Stomach (tissue), 9 donors: ENCODE results near the gene PRLH. TPM values are rescaled to one million over a fixed set of nuclear protein-coding genes. Genes with fewer than 3 reads are reported as not detected.

Source experiments
- DNase-seq, 2 donors: peaks; one replicate each; pipeline versions ENCODE4 v3.0.0 to v3.0.0-alpha.2; 2013 to 2019
- H3K27ac ChIP-seq, 5 donors: fragments of 200-600 bp in 4 of 5; sonication (generic) in 4 of 5; one replicate each; pipeline ENCODE4 v1.5.1; 2013 to 2019; ENCODE audit warnings: mild to moderate bottlenecking in 1 of 5, moderate library complexity in 1 of 5
- H3K27me3 ChIP-seq, 3 donors: fragments of 200-600 bp; sonication (generic); one replicate each; pipeline ENCODE4 v1.5.1; 2017 to 2019; ENCODE audit warnings: mixed run types in 1 of 3
- H3K36me3 ChIP-seq, 4 donors: fragments of 200-600 bp; sonication (generic); 1 replicate in 3 of 4; 2 replicates in 1 of 4; pipeline ENCODE4 v1.5.1; 2016 to 2019
- H3K4me1 ChIP-seq, 4 donors: fragments of 200-600 bp; sonication (generic); one replicate each; pipeline ENCODE4 v1.5.1; 2016 to 2019
- H3K4me3 ChIP-seq, 4 donors: fragments of 200-600 bp; sonication (generic) in 3 of 4; one replicate each; pipeline ENCODE4 v1.5.1; 2016 to 2019; ENCODE audit warnings: mild to moderate bottlenecking in 1 of 4
- H3K9me3 ChIP-seq, 4 donors: fragments of 200-600 bp; sonication (generic); one replicate each; pipeline ENCODE4 v1.5.1; 2016 to 2019
- EP300 ChIP-seq: sonication (generic); formaldehyde crosslinking; IDR thresholded peaks from one replicate; pipeline ENCODE4 v1.6.1; 2017; ENCODE audit warnings: antibody characterized with exemption
- POLR2A ChIP-seq, 4 donors: fragments of 450-650 bp; IDR thresholded peaks; one replicate each; pipeline ENCODE4 v1.6.1; 2016; ENCODE audit warnings: antibody characterized with exemption in 4 of 4, control low read depth in 2 of 4, mild to moderate bottlenecking in 1 of 4, moderate library complexity in 1 of 4
- POLR2AphosphoS5 ChIP-seq, 3 donors: sonication (generic); formaldehyde crosslinking; IDR thresholded peaks; one replicate each; pipeline ENCODE4 v1.6.1; 2016; ENCODE audit warnings: antibody characterized with exemption in 3 of 3
- WGBS, 5 donors: extraction: QIAGEN DNeasy Blood & Tissue Kit in 3 of 5; methylation state at CpG; one replicate each; pipeline versions ENCODE4 v1.1.5 to v1.1.7; 2013 to 2018; 5-methylcytosine and 5-hydroxymethylcytosine counted together
- intact Hi-C: fragments of 100-400 bp; cut with DNase I; formaldehyde crosslinking; loops from one replicate; pipeline ENCODE4 v1.15.1; 2023; ENCODE audit warnings: low total_unique reads
- polyA plus RNA-seq, 3 donors: library from polyadenylated mRNA; stranded (reverse); fragments of 200-250 nt; gene quantifications; one replicate each; pipeline ENCODE4 v1.2.3, GENCODE V29; 2013
- small RNA-seq, 4 donors: library from RNA; depleted of rRNA; stranded (forward); fragments of <200 nt; gene quantifications; one replicate each; pipeline ENCODE3, GENCODE V24; 2016
- total RNA-seq, 5 donors: library from RNA; depleted of rRNA; stranded (reverse); fragments of >200 nt; gene quantifications; one replicate each; pipeline versions ENCODE4 v1.1.0 to v1.2.3, GENCODE V29; 2014 to 2016
- TF ChIP-seq, protein P1 (sequence below), 7 experiments: fragments of 450-650 bp in 4 of 7; fragments of 200-600 bp in 3 of 7; sonication (generic) in 3 of 7; IDR thresholded peaks; one replicate each; pipeline ENCODE4 v1.5.1; 2016 to 2019; ENCODE audit warnings: antibody characterized with exemption in 7 of 7, control low read depth in 2 of 7, mild to moderate bottlenecking in 1 of 7
- donor health status: healthy with polysubstance abuse.
- donor health status: Bipolar disorder and iron deficiency.
- donor health status: healthy.

The PRLH gene
- total and polyA plus RNA-seq, 8 donors = not detected

DNA sequence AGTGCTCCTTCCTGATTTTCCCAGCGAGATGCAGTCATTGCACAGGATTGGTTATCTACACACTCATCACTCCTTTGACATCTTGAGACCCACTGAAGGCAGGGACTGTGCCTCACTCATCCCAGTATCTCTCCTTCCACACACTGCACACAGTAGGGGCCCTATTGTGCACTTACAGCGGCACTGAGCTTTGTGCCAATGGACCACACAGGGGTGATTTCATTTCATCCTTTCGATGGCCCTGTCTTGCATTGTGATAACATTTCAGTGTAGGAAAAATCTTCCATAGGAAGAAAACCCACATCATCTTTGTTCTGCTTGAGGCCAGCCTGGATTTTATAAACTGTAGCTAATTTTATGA lies 50.0 kb downstream of the PRLH start:
- H3K9me3 ChIP-seq = no peaks in the 10 kb centered on the region
- WGBS, 5 donors = 57 to 87% (median 76%) methylated on average over 3 of the region's 3 CpGs
- H3K27me3 ChIP-seq = no peaks in the 10 kb centered on the region
- peak overlapping the region; percentile 17 to 80 (median 64) for H3K27ac ChIP-seq
- no peaks in the 10 kb centered on the region for H3K36me3 ChIP-seq
- peaks cover 0 to 35% (median 26%) of the 10 kb centered on the region in 4 donors for H3K4me1 ChIP-seq
- intact Hi-C loops = no loop called here
- H3K4me3 ChIP-seq = no peak overlapping the region
- TF ChIP-seq POLR2A (IDR thresholded peaks at IDR 0.05) (no peak), EP300 (no peak), POLR2AphosphoS5 (IDR thresholded peaks at IDR 0.05) (no peak)
- TF ChIP-seq, protein P1, sequence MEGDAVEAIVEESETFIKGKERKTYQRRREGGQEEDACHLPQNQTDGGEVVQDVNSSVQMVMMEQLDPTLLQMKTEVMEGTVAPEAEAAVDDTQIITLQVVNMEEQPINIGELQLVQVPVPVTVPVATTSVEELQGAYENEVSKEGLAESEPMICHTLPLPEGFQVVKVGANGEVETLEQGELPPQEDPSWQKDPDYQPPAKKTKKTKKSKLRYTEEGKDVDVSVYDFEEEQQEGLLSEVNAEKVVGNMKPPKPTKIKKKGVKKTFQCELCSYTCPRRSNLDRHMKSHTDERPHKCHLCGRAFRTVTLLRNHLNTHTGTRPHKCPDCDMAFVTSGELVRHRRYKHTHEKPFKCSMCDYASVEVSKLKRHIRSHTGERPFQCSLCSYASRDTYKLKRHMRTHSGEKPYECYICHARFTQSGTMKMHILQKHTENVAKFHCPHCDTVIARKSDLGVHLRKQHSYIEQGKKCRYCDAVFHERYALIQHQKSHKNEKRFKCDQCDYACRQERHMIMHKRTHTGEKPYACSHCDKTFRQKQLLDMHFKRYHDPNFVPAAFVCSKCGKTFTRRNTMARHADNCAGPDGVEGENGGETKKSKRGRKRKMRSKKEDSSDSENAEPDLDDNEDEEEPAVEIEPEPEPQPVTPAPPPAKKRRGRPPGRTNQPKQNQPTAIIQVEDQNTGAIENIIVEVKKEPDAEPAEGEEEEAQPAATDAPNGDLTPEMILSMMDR (IDR thresholded peaks at IDR 0.05) = no peak
- DNase-seq = no peak

Small RNA genes lying within 50 kb of the gene (small RNA-seq; reads per million reads assigned to genes)
- 0 reads per million in 4 donors for gene RNU6-1140P

Other genes starting within 250 kb of the PRLH start
- gene COL6A3, start 152.4 kb upstream of the PRLH start, total RNA-seq = 100 to 1,000 TPM; 105 to 411 (median 138) TPM
- 10 to 100 TPM in 2 of 3 donors, 1 to 10 TPM in 1; 9.3 to 23.3 (median 12.0) TPM for gene COL6A3, start 152.4 kb upstream of the PRLH start, polyA plus RNA-seq
- gene MLPH, start 79.3 kb upstream of the PRLH start, total RNA-seq = 100 to 1,000 TPM; 182 to 657 (median 436) TPM
- gene MLPH, start 79.3 kb upstream of the PRLH start, polyA plus RNA-seq = 100 to 1,000 TPM in 1 of 3 donors, 10 to 100 TPM in 2; 61.3 to 308 (median 72.6) TPM
- 100 to 1,000 TPM in 2 of 5 donors, 10 to 100 TPM in 2, 1 to 10 TPM in 1; 8.8 to 187 (median 25.6) TPM for gene RAB17, start 24.2 kb downstream of the PRLH start, total RNA-seq
- gene RAB17, start 24.2 kb downstream of the PRLH start, polyA plus RNA-seq = 10 to 100 TPM; 38.8 to 83.8 (median 62.9) TPM
- 100 to 1,000 TPM; 126 to 201 (median 152) TPM for gene LRRFIP1, start 61.0 kb downstream of the PRLH start, total RNA-seq
- 10 to 100 TPM; 31.6 to 43.7 (median 40.6) TPM for gene LRRFIP1, start 61.0 kb downstream of the PRLH start, polyA plus RNA-seq
- 1 to 10 TPM in 3 of 5 donors, under 1 TPM in 1, not detected in 1; under 0.01 to 2.4 (median 1.9) TPM for gene RBM44, start 232.2 kb downstream of the PRLH start, total RNA-seq
- under 1 TPM in 1 of 3 donors, not detected in 2; 0.35 TPM for gene RBM44, start 232.2 kb downstream of the PRLH start, polyA plus RNA-seq